ENCODE measurements around the gene NR3C1.
A peak's percentile ranks its signal among the peaks of the same experiment; 100 is the strongest.
"Not testable (repeated sequence)": the region's sequence is repeated elsewhere in the genome, so short reads cannot be mapped to it uniquely, and the experiment has no call there.

The NR3C1 gene

GRCh38 chr5:143334380-143334779, 69.1 kb downstream of the NR3C1 start:
- DNase-seq (ENCODE audit: low spot score): not testable (repeated sequence)

- no peak for DNase-seq (ENCODE audit: low spot score)
Observed at GRCh38 chr5:143331956-143332355, 71.5 kb downstream of the NR3C1 start.

GRCh38 chr5:143329843-143330242, 73.6 kb downstream of the NR3C1 start:
- no peak for DNase-seq (ENCODE audit: low spot score)

GRCh38 chr5:143328589-143329220, 74.8 kb downstream of the NR3C1 start:
- no peak for DNase-seq (ENCODE audit: low spot score)

- not testable (repeated sequence) for DNase-seq (ENCODE audit: low spot score)
Observed at GRCh38 chr5:143325086-143325485, 78.4 kb downstream of the NR3C1 start.

- DNase-seq (ENCODE audit: low spot score): not testable (repeated sequence)
Observed at GRCh38 chr5:143322931-143323630, 80.4 kb downstream of the NR3C1 start.

GRCh38 chr5:143322176-143322575, 81.3 kb downstream of the NR3C1 start:
- DNase-seq (ENCODE audit: low spot score): no peak

- DNase-seq (ENCODE audit: low spot score): no peak
Observed at GRCh38 chr5:143319437-143320227, 83.9 kb downstream of the NR3C1 start.

GRCh38 chr5:143318833-143319232, 84.7 kb downstream of the NR3C1 start:
- DNase-seq (ENCODE audit: low spot score): no peak

- no peak for DNase-seq (ENCODE audit: low spot score)
Observed at GRCh38 chr5:143318270-143318669, 85.2 kb downstream of the NR3C1 start.

- DNase-seq (ENCODE audit: low spot score): no peak
Observed at GRCh38 chr5:143316844-143317631, 86.4 kb downstream of the NR3C1 start.

- no peak for DNase-seq (ENCODE audit: low spot score)
Observed at GRCh38 chr5:143316337-143316736, 87.1 kb downstream of the NR3C1 start.

GRCh38 chr5:143315929-143316328, 87.6 kb downstream of the NR3C1 start:
- no peak for DNase-seq (ENCODE audit: low spot score)

GRCh38 chr5:143315214-143315613, 88.3 kb downstream of the NR3C1 start:
- DNase-seq (ENCODE audit: low spot score): no peak

GRCh38 chr5:143314659-143315058, 88.8 kb downstream of the NR3C1 start:
- peak; percentile 7 for DNase-seq (ENCODE audit: low spot score)

- DNase-seq (ENCODE audit: low spot score): no peak
Observed at GRCh38 chr5:143314099-143314498, 89.4 kb downstream of the NR3C1 start.

GRCh38 chr5:143313298-143313852, 90.1 kb downstream of the NR3C1 start:
- DNase-seq (ENCODE audit: low spot score): peak; percentile 11

- DNase-seq (ENCODE audit: low spot score): no peak
Observed at GRCh38 chr5:143312822-143313221, 90.7 kb downstream of the NR3C1 start.

- DNase-seq (ENCODE audit: low spot score): no peak
Observed at GRCh38 chr5:143311955-143312354, 91.5 kb downstream of the NR3C1 start.

GRCh38 chr5:143311428-143311827, 92.1 kb downstream of the NR3C1 start:
- no peak for DNase-seq (ENCODE audit: low spot score)

GRCh38 chr5:143309661-143310431, 93.6 kb downstream of the NR3C1 start:
- peak; percentile 4 for DNase-seq (ENCODE audit: low spot score)

Data from activated CD4-positive, alpha-beta T cell treated with anti-CD3 and anti-CD28 coated beads, Interleukin-2, Interleukin-4, amounts not matched to agents 100 ng/mL and 50 ng/mL, durations not matched to agents 16 hours and 8 hours (primary cell).